Ishikawa (cell line): Measurements from ENCODE around the gene MYO1E.

Experiments
- CEBPB ChIP-seq: IDR thresholded peaks from 2 replicates; pipeline ENCODE4 v1.6.1; 2012
- CREB1 ChIP-seq: IDR thresholded peaks from 2 replicates; pipeline ENCODE4 v1.6.1; 2012; ENCODE audit warnings: low read depth
- EGR1 ChIP-seq: IDR thresholded peaks from 2 replicates; pipeline ENCODE4 v1.6.1; 2012
- EP300 ChIP-seq: IDR thresholded peaks from 2 replicates; pipeline ENCODE4 v1.6.1; 2012; ENCODE audit warnings: borderline replicate concordance
- FOXM1 ChIP-seq: IDR thresholded peaks from 2 replicates; pipeline ENCODE4 v1.6.1; 2012; ENCODE audit warnings: low read depth, borderline replicate concordance
- MAX ChIP-seq: IDR thresholded peaks from 2 replicates; pipeline ENCODE4 v1.6.1; 2012
- NFIC ChIP-seq: IDR thresholded peaks from 2 replicates; pipeline ENCODE4 v1.6.1; 2012
- RAD21 ChIP-seq: IDR thresholded peaks from 2 replicates; pipeline ENCODE4 v1.6.1; 2012; ENCODE audit warnings: low read depth
- TAF1 ChIP-seq: IDR thresholded peaks from 2 replicates; pipeline ENCODE4 v1.6.1; 2012; ENCODE audit warnings: low read depth, mild to moderate bottlenecking
- TCF12 ChIP-seq: IDR thresholded peaks from 2 replicates; pipeline ENCODE4 v1.6.1; 2012; ENCODE audit warnings: low read depth
- TEAD4 ChIP-seq: IDR thresholded peaks from 2 replicates; pipeline ENCODE4 v1.6.1; 2012
- USF1 ChIP-seq: IDR thresholded peaks from 2 replicates; pipeline ENCODE4 v1.6.1; 2012
- YY1 ChIP-seq: IDR thresholded peaks from 2 replicates; pipeline ENCODE4 v1.6.1; 2012; ENCODE audit warnings: low read depth
- ZBTB7A ChIP-seq: IDR thresholded peaks from 2 replicates; pipeline ENCODE4 v1.6.1; 2012; ENCODE audit warnings: low read depth
- TF ChIP-seq, protein P1 (sequence below): IDR thresholded peaks from 2 replicates; pipeline ENCODE4 v1.6.1; 2012; ENCODE audit warnings: low read depth, mild to moderate bottlenecking

Gene MYO1E

GRCh38 chr15:59396679-59397078 lies 24.0 kb upstream of the MYO1E start:
- 0 out of 2 replicates have a peak, but pooled peaks have one; percentile 6 for TF ChIP-seq RAD21
- TF ChIP-seq FOXM1, result no peak
- no peak for TF ChIP-seq TCF12
- no peak for TF ChIP-seq CEBPB

GRCh38 chr15:59396211-59396610 lies 23.5 kb upstream of the MYO1E start:
- TF ChIP-seq EGR1 (no peak), NFIC (no peak), USF1 (no peak), YY1 (no peak), CREB1 (no peak), ZBTB7A (no peak), MAX (no peak), EP300 (no peak), CEBPB (no peak), TEAD4 (no peak), TCF12 (no peak), FOXM1 (no peak), RAD21 (no peak), TAF1 (no peak)
- TF ChIP-seq, protein P1, sequence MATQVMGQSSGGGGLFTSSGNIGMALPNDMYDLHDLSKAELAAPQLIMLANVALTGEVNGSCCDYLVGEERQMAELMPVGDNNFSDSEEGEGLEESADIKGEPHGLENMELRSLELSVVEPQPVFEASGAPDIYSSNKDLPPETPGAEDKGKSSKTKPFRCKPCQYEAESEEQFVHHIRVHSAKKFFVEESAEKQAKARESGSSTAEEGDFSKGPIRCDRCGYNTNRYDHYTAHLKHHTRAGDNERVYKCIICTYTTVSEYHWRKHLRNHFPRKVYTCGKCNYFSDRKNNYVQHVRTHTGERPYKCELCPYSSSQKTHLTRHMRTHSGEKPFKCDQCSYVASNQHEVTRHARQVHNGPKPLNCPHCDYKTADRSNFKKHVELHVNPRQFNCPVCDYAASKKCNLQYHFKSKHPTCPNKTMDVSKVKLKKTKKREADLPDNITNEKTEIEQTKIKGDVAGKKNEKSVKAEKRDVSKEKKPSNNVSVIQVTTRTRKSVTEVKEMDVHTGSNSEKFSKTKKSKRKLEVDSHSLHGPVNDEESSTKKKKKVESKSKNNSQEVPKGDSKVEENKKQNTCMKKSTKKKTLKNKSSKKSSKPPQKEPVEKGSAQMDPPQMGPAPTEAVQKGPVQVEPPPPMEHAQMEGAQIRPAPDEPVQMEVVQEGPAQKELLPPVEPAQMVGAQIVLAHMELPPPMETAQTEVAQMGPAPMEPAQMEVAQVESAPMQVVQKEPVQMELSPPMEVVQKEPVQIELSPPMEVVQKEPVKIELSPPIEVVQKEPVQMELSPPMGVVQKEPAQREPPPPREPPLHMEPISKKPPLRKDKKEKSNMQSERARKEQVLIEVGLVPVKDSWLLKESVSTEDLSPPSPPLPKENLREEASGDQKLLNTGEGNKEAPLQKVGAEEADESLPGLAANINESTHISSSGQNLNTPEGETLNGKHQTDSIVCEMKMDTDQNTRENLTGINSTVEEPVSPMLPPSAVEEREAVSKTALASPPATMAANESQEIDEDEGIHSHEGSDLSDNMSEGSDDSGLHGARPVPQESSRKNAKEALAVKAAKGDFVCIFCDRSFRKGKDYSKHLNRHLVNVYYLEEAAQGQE, result no peak

DNA sequence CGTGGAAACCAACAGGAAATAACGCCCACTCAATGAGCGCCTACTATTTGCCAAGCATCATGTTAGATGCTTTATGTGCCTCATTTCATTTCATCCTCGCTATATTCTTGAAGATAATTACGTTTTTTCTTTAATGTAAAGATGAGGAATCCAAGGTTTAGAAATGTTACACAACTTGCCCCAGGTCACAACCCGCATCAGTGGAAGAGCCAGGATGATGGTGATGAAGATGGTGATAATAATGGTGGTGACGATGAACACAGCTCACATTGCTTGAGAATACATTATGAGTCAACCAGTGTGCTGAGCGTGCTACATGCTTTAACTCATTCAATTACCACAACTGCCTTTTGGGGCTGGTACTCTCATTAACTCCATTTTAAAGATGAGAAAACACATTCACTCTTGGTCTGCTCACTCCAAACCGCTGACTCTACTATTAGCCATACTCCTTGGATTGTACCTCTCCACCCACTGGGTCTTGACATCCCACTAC lies 21.5 kb upstream of the MYO1E start:
- no peak for TF ChIP-seq USF1
- TF ChIP-seq TCF12, result no peak
- no peak for TF ChIP-seq YY1
- TF ChIP-seq CEBPB, result no peak
- TF ChIP-seq TEAD4, result no peak
- TF ChIP-seq EGR1, result no peak
- no peak for TF ChIP-seq RAD21
- TF ChIP-seq FOXM1, result no peak
- no peak for TF ChIP-seq ZBTB7A
- TF ChIP-seq, protein P1, result no peak
- TF ChIP-seq NFIC, result no peak
- no peak for TF ChIP-seq CREB1
- no peak for TF ChIP-seq MAX
- TF ChIP-seq EP300, result no peak
- TF ChIP-seq TAF1, result no peak

DNA sequence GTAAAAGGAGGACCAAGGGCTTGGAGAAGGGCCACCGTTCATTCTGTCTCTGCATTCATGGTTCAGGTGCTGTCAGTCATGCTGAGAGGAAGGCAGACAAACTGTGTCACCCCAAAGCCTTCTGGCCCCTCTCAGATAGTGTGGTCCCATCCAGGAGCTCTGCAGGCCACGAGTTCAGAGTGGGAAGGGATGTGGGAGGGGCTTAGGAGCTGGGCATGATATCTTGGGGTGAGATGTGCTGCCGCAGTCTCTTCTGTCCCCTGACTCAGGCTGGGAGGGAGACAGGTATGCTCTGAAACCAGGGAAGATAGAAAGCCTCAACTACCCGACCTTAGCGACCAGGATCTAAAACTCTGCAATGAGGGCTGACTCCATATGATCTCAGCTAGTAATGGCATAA lies 19.6 kb upstream of the MYO1E start:
- TF ChIP-seq USF1, result no peak
- TF ChIP-seq NFIC, result no peak
- no peak for TF ChIP-seq CEBPB
- no peak for TF ChIP-seq EGR1
- TF ChIP-seq TCF12, result no peak
- TF ChIP-seq EP300, result no peak
- TF ChIP-seq RAD21, result no peak
- TF ChIP-seq CREB1, result no peak
- no peak for TF ChIP-seq MAX
- no peak for TF ChIP-seq ZBTB7A
- no peak for TF ChIP-seq TEAD4
- TF ChIP-seq TAF1, result no peak
- no peak for TF ChIP-seq YY1
- TF ChIP-seq FOXM1, result no peak
- TF ChIP-seq, protein P1, result no peak
